LoVo (cell line): ENCODE data around the gene POTEH.
"Not testable (repeated sequence)": the region's sequence is repeated elsewhere in the genome, so short reads cannot be mapped to it uniquely, and the experiment has no call there.

Source experiments
- DNase-seq: peaks from one replicate; pipeline ENCODE4 v3.0.0-alpha.2; 2016; ENCODE audit warnings: low spot score

The POTEH gene

GRCh38 chr22:15738157-15738908 lies 48.5 kb downstream of the POTEH start:
- DNase-seq, result not testable (repeated sequence)

DNA sequence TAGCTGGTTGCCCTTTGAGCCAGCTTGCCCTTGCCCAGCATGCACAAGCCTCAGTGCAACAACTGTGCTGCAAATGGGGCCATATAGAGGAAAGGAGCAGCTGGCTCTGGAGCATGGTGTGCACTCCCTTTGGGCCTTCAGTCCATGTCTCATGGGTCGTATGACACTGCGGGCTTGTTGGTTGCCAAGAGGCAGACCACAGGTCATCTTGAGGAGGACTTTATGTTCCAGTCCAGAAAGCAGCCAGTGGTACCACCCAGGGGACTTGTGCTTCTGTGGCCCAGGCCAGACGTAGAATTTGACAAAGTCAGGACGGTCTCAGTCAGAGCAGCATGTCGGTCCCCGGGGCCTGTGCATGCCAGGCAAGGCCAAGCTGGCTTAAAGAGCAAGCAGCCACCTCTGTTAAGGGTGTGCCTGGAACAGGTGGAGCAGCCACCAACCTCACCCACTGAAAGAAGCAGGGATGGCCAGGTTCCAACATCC lies 49.1 kb downstream of the POTEH start:
- DNase-seq, result not testable (repeated sequence)

GRCh38 chr22:15747636-15748323 lies 58.0 kb downstream of the POTEH start:
- DNase-seq, result not testable (repeated sequence)

GRCh38 chr22:15749181-15749970 lies 59.5 kb downstream of the POTEH start:
- not testable (repeated sequence) for DNase-seq

DNA sequence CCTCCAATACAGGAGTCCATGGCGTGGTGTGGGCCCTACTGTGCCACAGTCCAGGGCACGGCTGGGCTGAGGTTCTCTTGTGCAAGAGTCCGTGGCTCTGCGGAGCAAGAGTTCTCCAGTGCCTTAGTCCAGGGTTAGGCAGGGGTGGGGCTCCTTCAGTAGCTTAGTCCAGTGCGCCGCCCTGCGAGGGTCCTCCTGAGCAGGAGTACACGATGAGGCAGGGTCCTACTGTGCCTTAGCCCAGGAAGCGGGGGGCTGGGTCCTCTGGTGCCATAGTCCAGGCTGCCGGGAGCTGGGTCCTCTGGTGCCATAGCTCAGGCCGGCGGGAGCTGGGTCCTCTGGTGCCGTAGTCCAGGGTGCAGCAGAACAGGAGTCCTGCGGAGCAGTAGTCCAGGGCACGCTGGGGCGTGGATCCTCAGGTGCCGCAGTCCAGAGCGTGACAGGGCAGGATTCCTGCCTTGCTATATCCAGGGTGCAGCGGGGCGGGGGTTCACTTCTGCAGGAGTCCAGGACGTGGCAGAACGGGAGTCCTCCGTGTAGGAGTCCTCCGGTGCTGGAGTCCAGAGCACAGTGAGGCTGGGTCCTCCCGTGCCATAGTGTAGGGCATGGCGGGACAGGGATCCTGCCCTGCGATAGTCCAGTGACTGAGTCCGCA lies 69.7 kb downstream of the POTEH start:
- not testable (repeated sequence) for DNase-seq

- DNase-seq, result not testable (repeated sequence)
Observed at GRCh38 chr22:15760388-15761150, 70.7 kb downstream of the POTEH start.

- DNase-seq, result not testable (repeated sequence)
Observed at GRCh38 chr22:15761151-15761777, 71.4 kb downstream of the POTEH start.

GRCh38 chr22:15763559-15763958 lies 73.7 kb downstream of the POTEH start:
- not testable (repeated sequence) for DNase-seq
